Femur (tissue), 1 donor: ENCODE measurements around the gene RYR1.

Experiments used
- DNase-seq: peaks from one replicate; pipeline ENCODE4 v3.0.0-alpha.2; 2017

Gene RYR1

GRCh38 chr19:38433268-38433733 lies at the start of gene RYR1:
RYR1 (plus strand) TSS chr19:38433691; CDS start chr19:38433830, 139 bp downstream.
- peak; percentile 81 for DNase-seq

GRCh38 chr19:38383743-38384142 lies 49.7 kb upstream of the RYR1 start:
- no peak for DNase-seq

- no peak for DNase-seq
These were observed 49.1 kb upstream of the RYR1 start for GRCh38 chr19:38384209-38385027.

GRCh38 chr19:38385057-38385803 lies 48.3 kb upstream of the RYR1 start:
- DNase-seq: no peak

GRCh38 chr19:38385804-38386257 lies 47.7 kb upstream of the RYR1 start:
- DNase-seq: no peak

- peak; percentile 52 for DNase-seq
These were observed 47.1 kb upstream of the RYR1 start for GRCh38 chr19:38386300-38386970.

- no peak for DNase-seq
These were observed 46.4 kb upstream of the RYR1 start for GRCh38 chr19:38386971-38387549.

GRCh38 chr19:38387550-38388348 lies 45.7 kb upstream of the RYR1 start, which contains the start of gene GGN:
GGN (minus strand) TSS chr19:38388034; CDS start chr19:38387261, 773 bp downstream.
- peak; percentile 79 for DNase-seq

GRCh38 chr19:38388349-38389100 lies 45.0 kb upstream of the RYR1 start, which contains the start of gene SPRED3:
SPRED3 (plus strand) TSS chr19:38388697; CDS start chr19:38390303, 1,606 bp downstream.
- DNase-seq: peak; percentile 46

- DNase-seq: peak; percentile 40
These were observed 44.2 kb upstream of the RYR1 start for GRCh38 chr19:38389101-38389925.

- DNase-seq: no peak
These were observed 43.2 kb upstream of the RYR1 start for GRCh38 chr19:38389957-38390924.

- no peak for DNase-seq
These were observed 41.5 kb upstream of the RYR1 start for GRCh38 chr19:38391911-38392464.

- no peak for DNase-seq
These were observed 40.7 kb upstream of the RYR1 start for GRCh38 chr19:38392707-38393308.

GRCh38 chr19:38394488-38394887 lies 39.0 kb upstream of the RYR1 start:
- no peak for DNase-seq

- DNase-seq: no peak
These were observed 37.9 kb upstream of the RYR1 start for GRCh38 chr19:38395381-38396114.

GRCh38 chr19:38399081-38399480 lies 34.4 kb upstream of the RYR1 start:
- DNase-seq: no peak

- no peak for DNase-seq
These were observed 34.0 kb upstream of the RYR1 start for GRCh38 chr19:38399537-38399936.
